ENCODE results near the gene LRRC73. TPM values are rescaled to one million over a fixed set of nuclear protein-coding genes. Genes with fewer than 3 reads are reported as not detected.

LRRC73 gene
- total and polyA plus RNA-seq, 2 experiments from 2014 or later: 2.9 to 3.4 TPM

DNA sequence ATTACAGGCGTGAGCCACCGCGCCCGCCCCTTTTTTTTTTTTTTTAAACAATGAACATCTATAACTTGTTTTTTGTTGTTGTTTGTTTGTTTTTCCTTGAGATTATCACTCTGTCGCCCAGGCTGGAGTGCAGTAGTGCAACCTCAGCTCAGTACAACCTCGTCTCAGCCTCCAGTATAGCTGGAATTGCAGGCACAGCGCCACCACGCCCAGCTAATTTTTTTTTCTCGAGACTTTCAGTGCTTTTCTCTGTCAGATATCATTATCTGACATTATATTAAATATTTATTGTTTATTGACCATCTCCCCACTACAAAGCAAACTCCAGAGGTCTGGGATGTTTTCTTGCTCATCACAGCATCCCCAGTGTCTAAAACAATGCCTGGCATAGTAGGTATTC lies 52.5 kb downstream of the LRRC73 start:
- no peak for TF ChIP-seq CTCF (IDR thresholded peaks at IDR 0.05; ENCODE audit: low read depth, low read length)
- Histone ChIP-seq H3K27me3 (peaks cover 35% of the 10 kb centered on the region), H3K4me3 (no peak overlapping the region), H3K4me1 (ENCODE audit: low read depth) (no peaks in the 10 kb centered on the region), H3K27ac (no peak overlapping the region), H3K36me3 (peaks cover 4% of the 10 kb centered on the region), H3K9me3 (ENCODE audit: low read depth) (no peaks in the 10 kb centered on the region)
- no peak for DNase-seq (ENCODE audit: low read depth in 1 of 2, low spot score in 1 of 2)

Other genes starting within 250 kb of the LRRC73 start
- not detected in 2 replicates for gene SLC22A7, start 212.1 kb downstream of the LRRC73 start, total RNA-seq
- 0.51 TPM in 1 of 2 replicates, not detected in the other for gene SLC22A7, start 212.1 kb downstream of the LRRC73 start, polyA plus RNA-seq
- gene CRIP3, start 201.5 kb downstream of the LRRC73 start, total RNA-seq: 1.4 and 5.2 TPM in 2 replicates
- gene CRIP3, start 201.5 kb downstream of the LRRC73 start, polyA plus RNA-seq: 3.6 and 3.8 TPM in 2 replicates
- gene ZNF318, start 140.7 kb downstream of the LRRC73 start, total RNA-seq: 14.8 and 27.2 TPM in 2 replicates
- gene ZNF318, start 140.7 kb downstream of the LRRC73 start, polyA plus RNA-seq: 16.2 and 22.9 TPM in 2 replicates
- gene ABCC10, start 82.8 kb downstream of the LRRC73 start, total RNA-seq: 19.8 and 25.6 TPM in 2 replicates
- 20.6 and 29.4 TPM in 2 replicates for gene ABCC10, start 82.8 kb downstream of the LRRC73 start, polyA plus RNA-seq
- gene DLK2, start 54.8 kb downstream of the LRRC73 start, total RNA-seq: 4.4 and 5.2 TPM in 2 replicates
- 4.6 and 5.0 TPM in 2 replicates for gene DLK2, start 54.8 kb downstream of the LRRC73 start, polyA plus RNA-seq
- gene TJAP1, start 32.8 kb downstream of the LRRC73 start, total RNA-seq: 24.7 and 31.2 TPM in 2 replicates
- 23.1 and 25.8 TPM in 2 replicates for gene TJAP1, start 32.8 kb downstream of the LRRC73 start, polyA plus RNA-seq
- gene YIPF3, start 6.6 kb upstream of the LRRC73 start, total RNA-seq: 145 and 195 TPM in 2 replicates
- 123 and 134 TPM in 2 replicates for gene YIPF3, start 6.6 kb upstream of the LRRC73 start, polyA plus RNA-seq
- 20.7 and 28.6 TPM in 2 replicates for gene POLR1C, start 6.7 kb upstream of the LRRC73 start, total RNA-seq
- 27.9 and 38.8 TPM in 2 replicates for gene POLR1C, start 6.7 kb upstream of the LRRC73 start, polyA plus RNA-seq
- 29.5 and 31.3 TPM in 2 replicates for gene XPO5, start 65.7 kb upstream of the LRRC73 start, total RNA-seq
- 29.4 and 51.8 TPM in 2 replicates for gene XPO5, start 65.7 kb upstream of the LRRC73 start, polyA plus RNA-seq
- gene POLH, start 65.8 kb upstream of the LRRC73 start, total RNA-seq: 7.1 and 10.3 TPM in 2 replicates
- gene POLH, start 65.8 kb upstream of the LRRC73 start, polyA plus RNA-seq: 5.5 and 5.6 TPM in 2 replicates
- gene GTPBP2, start 118.9 kb upstream of the LRRC73 start, total RNA-seq: 48.8 and 63.6 TPM in 2 replicates
- gene GTPBP2, start 118.9 kb upstream of the LRRC73 start, polyA plus RNA-seq: 16.4 and 22.8 TPM in 2 replicates
- 34.0 and 68.4 TPM in 2 replicates for gene MAD2L1BP, start 125.5 kb upstream of the LRRC73 start, total RNA-seq
- gene MAD2L1BP, start 125.5 kb upstream of the LRRC73 start, polyA plus RNA-seq: 53.7 and 60.6 TPM in 2 replicates
- 2.1 and 2.9 TPM in 2 replicates for gene RSPH9, start 134.7 kb upstream of the LRRC73 start, total RNA-seq
- gene RSPH9, start 134.7 kb upstream of the LRRC73 start, polyA plus RNA-seq: 5.8 and 8.1 TPM in 2 replicates
- 65.9 and 80.2 TPM in 2 replicates for gene MRPS18A, start 177.4 kb upstream of the LRRC73 start, total RNA-seq
- gene MRPS18A, start 177.4 kb upstream of the LRRC73 start, polyA plus RNA-seq: 87.0 and 94.8 TPM in 2 replicates